ENCODE results near the gene PCED1A. TPM values are rescaled to one million over a fixed set of nuclear protein-coding genes. Genes with fewer than 3 reads are reported as not detected.

PCED1A gene
- total and polyA plus RNA-seq, 9 of the 15 experiments (the other 6 are each of a cell fraction or from before 2014, with no cell fraction given), result 1.5 to 11.5 (median 5.9) TPM

DNA sequence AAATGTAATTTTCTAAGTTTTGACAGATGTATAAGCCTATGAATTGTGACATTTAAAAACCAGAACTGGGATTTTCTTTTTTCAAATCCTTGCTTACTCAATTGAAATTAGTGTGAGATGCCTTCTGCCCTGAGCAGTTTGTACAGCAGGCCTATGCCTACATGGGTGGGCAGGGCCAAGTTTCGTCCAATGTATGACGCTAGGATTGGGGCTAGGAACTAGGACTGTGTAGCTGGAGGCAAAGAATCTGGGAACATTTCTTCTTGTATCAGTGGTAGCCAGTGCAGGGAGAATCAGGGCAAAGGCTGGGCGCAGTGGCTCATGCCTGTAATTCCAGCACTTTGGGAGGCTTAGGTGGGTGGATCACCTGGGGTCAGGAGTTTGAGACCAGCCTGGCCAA lies 28.9 kb upstream of the PCED1A start:
- H4K20me1 ChIP-seq (replicated peaks; ENCODE audit: control insufficient read depth, insufficient read depth, low read length), result 0 out of 2 replicates have a peak, but pooled peaks cover under 1% of the 10 kb centered on the region
- peaks cover 13% of the 10 kb centered on the region for H3K79me2 ChIP-seq (ENCODE audit: control insufficient read depth, insufficient read depth, low read length)
- BruUV-seq (replicated peaks), result no TSS peak
- ChIA-PET POLR2A (no interaction called here), CTCF (ENCODE audit: low intra/inter-chr PET ratio) (no interaction called here)
- no peak overlapping the region for H2AFZ ChIP-seq (ENCODE audit: low read depth, low read length)
- H3K9me3 ChIP-seq (replicated peaks; ENCODE audit: control insufficient read depth, insufficient read depth, low read depth, low read length), result no peaks in the 10 kb centered on the region
- H3K4me1 ChIP-seq (replicated peaks in 1 of 2; ENCODE audit: control insufficient read depth in 2 of 2, insufficient read depth in 2 of 2, low read length in 2 of 2), result peaks cover 17 to 30% of the 10 kb centered on the region in 2 experiments; a peak in 4 of 5 replicates
- DNase-seq (ENCODE audit: extremely low read depth in 1 of 4, low spot score in 3 of 4) (no peak), ATAC-seq (no peak), FAIRE-seq (no peak)
- intact Hi-C loops (cut with micrococcal nuclease) (no loop called here), in situ Hi-C loops (cut with MboI) (no loop called here)
- no peak overlapping the region for H3K4me2 ChIP-seq (ENCODE audit: insufficient read depth, low read length)
- H3K9ac ChIP-seq (ENCODE audit: insufficient read depth in 1 of 2, low read depth in 2 of 2, low read length in 2 of 2), result no peak overlapping the region
- WGBS (ENCODE audit: insufficient coverage, low coverage, missing lambda C conversion rate), result 95% methylated on average over 3 of the region's 3 CpGs
- H3K27me3 ChIP-seq (ENCODE audit: control insufficient read depth in 2 of 2, insufficient read depth in 2 of 2, low read length in 2 of 2), result no peaks in the 10 kb centered on the region; a peak in 1 of 5 replicates
- no peak overlapping the region for H3K4me3 ChIP-seq
- H3K27ac ChIP-seq (ENCODE audit: extremely low read depth, low read depth, low read length), result no peak overlapping the region
- H3K9me1 ChIP-seq (ENCODE audit: control insufficient read depth, insufficient read depth, low read length), result peaks cover 2% of the 10 kb centered on the region
- H3K36me3 ChIP-seq (ENCODE audit: control insufficient read depth, insufficient read depth, low read length), result 0 out of 3 replicates have a peak, but pooled peaks cover 2% of the 10 kb centered on the region
- TF ChIP-seq SMARCC2 (IDR thresholded peaks at IDR 0.05; ENCODE audit: low read depth) (no peak), RBFOX2 (IDR thresholded peaks at IDR 0.05; ENCODE audit: low read depth, low read length) (no peak), ZBED1 (IDR thresholded peaks at IDR 0.05) (no peak), CBFA2T2 (conservative IDR thresholded peaks at IDR 0.05) (no peak), SMARCE1 (IDR thresholded peaks at IDR 0.05) (no peak)
- TF ChIP-seq, protein P1, sequence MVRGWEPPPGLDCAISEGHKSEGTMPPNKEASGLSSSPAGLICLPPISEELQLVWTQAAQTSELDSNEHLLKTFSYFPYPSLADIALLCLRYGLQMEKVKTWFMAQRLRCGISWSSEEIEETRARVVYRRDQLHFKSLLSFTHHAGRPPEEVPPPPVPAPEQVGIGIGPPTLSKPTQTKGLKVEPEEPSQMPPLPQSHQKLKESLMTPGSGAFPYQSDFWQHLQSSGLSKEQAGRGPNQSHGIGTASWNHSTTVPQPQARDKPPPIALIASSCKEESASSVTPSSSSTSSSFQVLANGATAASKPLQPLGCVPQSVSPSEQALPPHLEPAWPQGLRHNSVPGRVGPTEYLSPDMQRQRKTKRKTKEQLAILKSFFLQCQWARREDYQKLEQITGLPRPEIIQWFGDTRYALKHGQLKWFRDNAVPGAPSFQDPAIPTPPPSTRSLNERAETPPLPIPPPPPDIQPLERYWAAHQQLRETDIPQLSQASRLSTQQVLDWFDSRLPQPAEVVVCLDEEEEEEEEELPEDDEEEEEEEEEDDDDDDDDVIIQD (CRISPR knock-in tag; IDR thresholded peaks at IDR 0.05), result no peak
- TF ChIP-seq, protein P2, sequence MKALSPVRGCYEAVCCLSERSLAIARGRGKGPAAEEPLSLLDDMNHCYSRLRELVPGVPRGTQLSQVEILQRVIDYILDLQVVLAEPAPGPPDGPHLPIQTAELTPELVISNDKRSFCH (CRISPR knock-in tag; IDR thresholded peaks at IDR 0.05), result no peak
- TF ChIP-seq, protein P2 (tag; IDR thresholded peaks at IDR 0.05), result no peak
